Lower leg skin (tissue), 3 donors: ENCODE data around the gene ITGB8.

Source experiments
- CTCF ChIP-seq, 3 donors: fragments of 450-650 bp; IDR thresholded peaks; one replicate each; pipeline ENCODE4 v1.5.1; 2016; ENCODE audit warnings: antibody characterized with exemption in 3 of 3, mild to moderate bottlenecking in 3 of 3, moderate library complexity in 2 of 3
- POLR2A ChIP-seq, 2 donors: fragments of 450-650 bp; IDR thresholded peaks; one replicate each; pipeline ENCODE4 v1.6.1; 2016 to 2017; ENCODE audit warnings: antibody characterized with exemption in 2 of 2, mild to moderate bottlenecking in 1 of 2, moderate library complexity in 1 of 2

- no peak for TF ChIP-seq POLR2A (IDR thresholded peaks at IDR 0.05)
- no peak for TF ChIP-seq CTCF (IDR thresholded peaks at IDR 0.05)
These were observed 101.4 kb downstream of the ITGB8 start for GRCh38 chr7:20432071-20432470.
